Measurements from ENCODE around the gene FAM89A.

DNA sequence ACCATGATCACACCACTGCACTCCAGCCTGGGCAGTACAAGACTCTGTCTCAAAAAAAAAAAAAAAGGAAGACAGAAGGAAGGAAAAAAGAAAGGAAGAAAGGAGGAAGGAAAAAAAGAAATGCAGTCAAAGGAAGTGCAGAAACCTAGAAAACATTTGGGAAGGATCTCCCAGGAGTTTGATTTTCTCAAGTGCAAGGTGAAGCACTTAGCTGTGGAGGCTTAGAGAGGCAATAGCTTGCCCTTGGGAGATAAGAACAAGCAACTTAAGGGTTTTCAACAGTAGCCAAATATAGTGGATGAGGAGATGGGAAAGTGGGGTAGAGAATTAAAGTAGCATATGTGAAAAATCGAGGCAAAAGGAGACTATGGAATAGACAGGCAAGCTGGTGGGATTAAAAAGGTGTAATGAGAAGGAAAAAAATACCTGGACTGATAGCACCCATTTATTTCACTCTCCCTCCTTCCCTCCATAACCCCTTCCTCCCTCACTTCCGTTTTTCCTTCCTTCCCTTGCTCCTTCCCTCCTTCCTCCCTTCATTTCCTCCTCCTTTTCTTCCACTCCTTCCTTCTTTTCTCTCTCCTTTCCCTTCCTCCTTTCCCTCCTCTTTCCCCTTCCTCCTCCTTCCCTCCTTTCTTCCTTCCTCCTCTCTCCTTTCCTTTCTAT lies 6.8 kb upstream of the FAM89A start:
- TF ChIP-seq, protein P1, sequence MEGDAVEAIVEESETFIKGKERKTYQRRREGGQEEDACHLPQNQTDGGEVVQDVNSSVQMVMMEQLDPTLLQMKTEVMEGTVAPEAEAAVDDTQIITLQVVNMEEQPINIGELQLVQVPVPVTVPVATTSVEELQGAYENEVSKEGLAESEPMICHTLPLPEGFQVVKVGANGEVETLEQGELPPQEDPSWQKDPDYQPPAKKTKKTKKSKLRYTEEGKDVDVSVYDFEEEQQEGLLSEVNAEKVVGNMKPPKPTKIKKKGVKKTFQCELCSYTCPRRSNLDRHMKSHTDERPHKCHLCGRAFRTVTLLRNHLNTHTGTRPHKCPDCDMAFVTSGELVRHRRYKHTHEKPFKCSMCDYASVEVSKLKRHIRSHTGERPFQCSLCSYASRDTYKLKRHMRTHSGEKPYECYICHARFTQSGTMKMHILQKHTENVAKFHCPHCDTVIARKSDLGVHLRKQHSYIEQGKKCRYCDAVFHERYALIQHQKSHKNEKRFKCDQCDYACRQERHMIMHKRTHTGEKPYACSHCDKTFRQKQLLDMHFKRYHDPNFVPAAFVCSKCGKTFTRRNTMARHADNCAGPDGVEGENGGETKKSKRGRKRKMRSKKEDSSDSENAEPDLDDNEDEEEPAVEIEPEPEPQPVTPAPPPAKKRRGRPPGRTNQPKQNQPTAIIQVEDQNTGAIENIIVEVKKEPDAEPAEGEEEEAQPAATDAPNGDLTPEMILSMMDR (IDR thresholded peaks at IDR 0.05; ENCODE audit: low read depth, low read length, poor library complexity, severe bottlenecking) = no peak
- no peak for TF ChIP-seq EZH2phosphoT487 (IDR thresholded peaks at IDR 0.05; ENCODE audit: borderline replicate concordance, low read length)

Data from DOHH2 (cell line).